Measurements from ENCODE around the gene NUBPL. TPM values are rescaled to one million over a fixed set of nuclear protein-coding genes. Genes with fewer than 3 reads are reported as not detected.
"Not testable (repeated sequence)": the region's sequence is repeated elsewhere in the genome, so short reads cannot be mapped to it uniquely, and the experiment has no call there.

Gene NUBPL
- total RNA-seq, 1 donor from 2014 or later, result 11.6 TPM

GRCh38 chr14:31802838-31803237, 241.6 kb downstream of the NUBPL start:
- Mint-ChIP-seq H3K27ac (ENCODE audit: unreplicated experiment) (no peak overlapping the region), H3K4me3 (ENCODE audit: unreplicated experiment) (no peak overlapping the region), H3K9me3 (ENCODE audit: unreplicated experiment) (peaks cover 7% of the 10 kb centered on the region), H3K4me1 (ENCODE audit: unreplicated experiment) (no peaks in the 10 kb centered on the region), H3K36me3 (ENCODE audit: unreplicated experiment) (peaks cover 6% of the 10 kb centered on the region), H3K27me3 (ENCODE audit: unreplicated experiment) (no peaks in the 10 kb centered on the region)
- DNase-seq (ENCODE audit: extremely low spot score, unreplicated experiment), result no peak
- no peak for TF ChIP-seq CTCF (IDR thresholded peaks at IDR 0.05)

GRCh38 chr14:31806249-31806648, 245.0 kb downstream of the NUBPL start:
- Mint-ChIP-seq H3K36me3 (ENCODE audit: unreplicated experiment) (peaks cover 13% of the 10 kb centered on the region), H3K27ac (ENCODE audit: unreplicated experiment) (no peak overlapping the region), H3K4me3 (ENCODE audit: unreplicated experiment) (no peak overlapping the region), H3K9me3 (ENCODE audit: unreplicated experiment) (peaks cover 17% of the 10 kb centered on the region), H3K4me1 (ENCODE audit: unreplicated experiment) (no peaks in the 10 kb centered on the region), H3K27me3 (ENCODE audit: unreplicated experiment) (no peaks in the 10 kb centered on the region)
- no peak for TF ChIP-seq CTCF (IDR thresholded peaks at IDR 0.05)
- DNase-seq (ENCODE audit: extremely low spot score, unreplicated experiment), result no peak

GRCh38 chr14:31811693-31812628, 250.8 kb downstream of the NUBPL start:
- H3K4me3 Mint-ChIP-seq (ENCODE audit: unreplicated experiment); H3K4me1 Mint-ChIP-seq (ENCODE audit: unreplicated experiment); H3K27ac Mint-ChIP-seq (ENCODE audit: unreplicated experiment); DNase-seq (ENCODE audit: extremely low spot score, unreplicated experiment); H3K27me3 Mint-ChIP-seq (ENCODE audit: unreplicated experiment): not testable (repeated sequence)
- Mint-ChIP-seq H3K36me3 (ENCODE audit: unreplicated experiment) (peaks cover 25% of the 10 kb centered on the region), H3K9me3 (ENCODE audit: unreplicated experiment) (peaks cover 26% of the 10 kb centered on the region)

- Mint-ChIP-seq H3K9me3 (ENCODE audit: unreplicated experiment) (peaks cover 27% of the 10 kb centered on the region), H3K36me3 (ENCODE audit: unreplicated experiment) (peaks cover 27% of the 10 kb centered on the region)
- not testable (repeated sequence) for H3K4me1 Mint-ChIP-seq (ENCODE audit: unreplicated experiment); H3K27me3 Mint-ChIP-seq (ENCODE audit: unreplicated experiment); H3K27ac Mint-ChIP-seq (ENCODE audit: unreplicated experiment); H3K4me3 Mint-ChIP-seq (ENCODE audit: unreplicated experiment); DNase-seq (ENCODE audit: extremely low spot score, unreplicated experiment)
Measured at GRCh38 chr14:31813724-31814490, 252.7 kb downstream of the NUBPL start.

GRCh38 chr14:31819281-31819680, 258.1 kb downstream of the NUBPL start:
- Mint-ChIP-seq H3K36me3 (ENCODE audit: unreplicated experiment) (peaks cover 14% of the 10 kb centered on the region), H3K27ac (ENCODE audit: unreplicated experiment) (no peak overlapping the region), H3K4me3 (ENCODE audit: unreplicated experiment) (no peak overlapping the region), H3K9me3 (ENCODE audit: unreplicated experiment) (peaks cover 11% of the 10 kb centered on the region), H3K27me3 (ENCODE audit: unreplicated experiment) (no peaks in the 10 kb centered on the region), H3K4me1 (ENCODE audit: unreplicated experiment) (peaks cover 9% of the 10 kb centered on the region)
- no peak for DNase-seq (ENCODE audit: extremely low spot score, unreplicated experiment)
- TF ChIP-seq CTCF (IDR thresholded peaks at IDR 0.05), result no peak

- no peaks in the 10 kb centered on the region for H3K9me3 Mint-ChIP-seq (ENCODE audit: unreplicated experiment)
- H3K27me3 Mint-ChIP-seq (ENCODE audit: unreplicated experiment), result no peaks in the 10 kb centered on the region
- H3K27ac Mint-ChIP-seq (ENCODE audit: unreplicated experiment), result no peak overlapping the region
- no peak overlapping the region for H3K4me3 Mint-ChIP-seq (ENCODE audit: unreplicated experiment)
- no peak for DNase-seq (ENCODE audit: extremely low spot score, unreplicated experiment)
- peaks cover 3% of the 10 kb centered on the region for H3K36me3 Mint-ChIP-seq (ENCODE audit: unreplicated experiment)
- no peak for TF ChIP-seq CTCF (IDR thresholded peaks at IDR 0.05)
- peaks cover 2% of the 10 kb centered on the region for H3K4me1 Mint-ChIP-seq (ENCODE audit: unreplicated experiment)
Measured at GRCh38 chr14:31825459-31825858, 264.3 kb downstream of the NUBPL start.

All from osteocyte (in vitro differentiated cells).